ENCODE measurements around the gene APOA4.

APOA4 gene

DNA sequence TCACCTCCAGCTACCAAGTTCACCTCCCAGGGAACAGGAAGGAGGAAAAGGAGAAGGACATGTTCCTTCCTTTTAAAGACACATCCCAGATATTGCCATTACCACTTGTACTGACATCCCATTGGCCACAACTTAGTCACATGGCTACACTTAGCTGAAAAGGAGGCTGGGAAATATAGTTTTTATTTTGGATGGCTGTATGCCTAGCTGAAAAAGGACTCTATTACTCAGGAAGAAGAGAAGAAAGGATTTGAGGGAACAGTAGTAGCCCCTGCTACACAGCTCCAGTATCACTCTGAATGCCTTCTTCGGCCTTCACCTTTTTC, 29.4 kb downstream of the APOA4 start (continued):
- no peak for TF ChIP-seq ZNF596 (tag by site-specific recombination; IDR thresholded peaks at IDR 0.05)
- TF ChIP-seq, protein P1, sequence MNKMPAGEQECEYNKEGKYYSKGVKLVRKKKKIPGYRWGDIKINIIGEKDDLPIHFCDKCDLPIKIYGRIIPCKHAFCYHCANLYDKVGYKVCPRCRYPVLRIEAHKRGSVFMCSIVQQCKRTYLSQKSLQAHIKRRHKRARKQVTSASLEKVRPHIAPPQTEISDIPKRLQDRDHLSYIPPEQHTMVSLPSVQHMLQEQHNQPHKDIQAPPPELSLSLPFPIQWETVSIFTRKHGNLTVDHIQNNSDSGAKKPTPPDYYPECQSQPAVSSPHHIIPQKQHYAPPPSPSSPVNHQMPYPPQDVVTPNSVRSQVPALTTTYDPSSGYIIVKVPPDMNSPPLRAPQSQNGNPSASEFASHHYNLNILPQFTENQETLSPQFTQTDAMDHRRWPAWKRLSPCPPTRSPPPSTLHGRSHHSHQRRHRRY (tag by site-specific recombination; IDR thresholded peaks at IDR 0.05): no peak
- no peak for TF ChIP-seq ZNF629 (tag by site-specific recombination; IDR thresholded peaks at IDR 0.05)
- no peak for TF ChIP-seq SCRT2 (tag by site-specific recombination; IDR thresholded peaks at IDR 0.05)
- no peak for TF ChIP-seq FEZF1 (tag by site-specific recombination; IDR thresholded peaks at IDR 0.05)
- TF ChIP-seq ZNF560 (tag by site-specific recombination; IDR thresholded peaks at IDR 0.05; ENCODE audit: borderline replicate concordance): no peak
- TF ChIP-seq ZNF544 (tag by site-specific recombination; IDR thresholded peaks at IDR 0.05): no peak
- TF ChIP-seq ZNF600 (tag by site-specific recombination; IDR thresholded peaks at IDR 0.05): no peak
- TF ChIP-seq, protein P2, sequence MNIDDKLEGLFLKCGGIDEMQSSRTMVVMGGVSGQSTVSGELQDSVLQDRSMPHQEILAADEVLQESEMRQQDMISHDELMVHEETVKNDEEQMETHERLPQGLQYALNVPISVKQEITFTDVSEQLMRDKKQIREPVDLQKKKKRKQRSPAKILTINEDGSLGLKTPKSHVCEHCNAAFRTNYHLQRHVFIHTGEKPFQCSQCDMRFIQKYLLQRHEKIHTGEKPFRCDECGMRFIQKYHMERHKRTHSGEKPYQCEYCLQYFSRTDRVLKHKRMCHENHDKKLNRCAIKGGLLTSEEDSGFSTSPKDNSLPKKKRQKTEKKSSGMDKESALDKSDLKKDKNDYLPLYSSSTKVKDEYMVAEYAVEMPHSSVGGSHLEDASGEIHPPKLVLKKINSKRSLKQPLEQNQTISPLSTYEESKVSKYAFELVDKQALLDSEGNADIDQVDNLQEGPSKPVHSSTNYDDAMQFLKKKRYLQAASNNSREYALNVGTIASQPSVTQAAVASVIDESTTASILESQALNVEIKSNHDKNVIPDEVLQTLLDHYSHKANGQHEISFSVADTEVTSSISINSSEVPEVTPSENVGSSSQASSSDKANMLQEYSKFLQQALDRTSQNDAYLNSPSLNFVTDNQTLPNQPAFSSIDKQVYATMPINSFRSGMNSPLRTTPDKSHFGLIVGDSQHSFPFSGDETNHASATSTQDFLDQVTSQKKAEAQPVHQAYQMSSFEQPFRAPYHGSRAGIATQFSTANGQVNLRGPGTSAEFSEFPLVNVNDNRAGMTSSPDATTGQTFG (tag by site-specific recombination; IDR thresholded peaks at IDR 0.05; ENCODE audit: borderline replicate concordance): no peak
- TF ChIP-seq ZFHX2 (tag by site-specific recombination; conservative IDR thresholded peaks at IDR 0.05): no peak
- TF ChIP-seq KLF9 (tag by site-specific recombination; IDR thresholded peaks at IDR 0.05; ENCODE audit: low read depth): no peak
- TF ChIP-seq, protein P3, sequence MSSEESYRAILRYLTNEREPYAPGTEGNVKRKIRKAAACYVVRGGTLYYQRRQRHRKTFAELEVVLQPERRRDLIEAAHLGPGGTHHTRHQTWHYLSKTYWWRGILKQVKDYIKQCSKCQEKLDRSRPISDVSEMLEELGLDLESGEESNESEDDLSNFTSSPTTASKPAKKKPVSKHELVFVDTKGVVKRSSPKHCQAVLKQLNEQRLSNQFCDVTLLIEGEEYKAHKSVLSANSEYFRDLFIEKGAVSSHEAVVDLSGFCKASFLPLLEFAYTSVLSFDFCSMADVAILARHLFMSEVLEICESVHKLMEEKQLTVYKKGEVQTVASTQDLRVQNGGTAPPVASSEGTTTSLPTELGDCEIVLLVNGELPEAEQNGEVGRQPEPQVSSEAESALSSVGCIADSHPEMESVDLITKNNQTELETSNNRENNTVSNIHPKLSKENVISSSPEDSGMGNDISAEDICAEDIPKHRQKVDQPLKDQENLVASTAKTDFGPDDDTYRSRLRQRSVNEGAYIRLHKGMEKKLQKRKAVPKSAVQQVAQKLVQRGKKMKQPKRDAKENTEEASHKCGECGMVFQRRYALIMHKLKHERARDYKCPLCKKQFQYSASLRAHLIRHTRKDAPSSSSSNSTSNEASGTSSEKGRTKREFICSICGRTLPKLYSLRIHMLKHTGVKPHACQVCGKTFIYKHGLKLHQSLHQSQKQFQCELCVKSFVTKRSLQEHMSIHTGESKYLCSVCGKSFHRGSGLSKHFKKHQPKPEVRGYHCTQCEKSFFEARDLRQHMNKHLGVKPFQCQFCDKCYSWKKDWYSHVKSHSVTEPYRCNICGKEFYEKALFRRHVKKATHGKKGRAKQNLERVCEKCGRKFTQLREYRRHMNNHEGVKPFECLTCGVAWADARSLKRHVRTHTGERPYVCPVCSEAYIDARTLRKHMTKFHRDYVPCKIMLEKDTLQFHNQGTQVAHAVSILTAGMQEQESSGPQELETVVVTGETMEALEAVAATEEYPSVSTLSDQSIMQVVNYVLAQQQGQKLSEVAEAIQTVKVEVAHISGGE (tag by site-specific recombination; conservative IDR thresholded peaks at IDR 0.05; ENCODE audit: low read depth): no peak

DNA sequence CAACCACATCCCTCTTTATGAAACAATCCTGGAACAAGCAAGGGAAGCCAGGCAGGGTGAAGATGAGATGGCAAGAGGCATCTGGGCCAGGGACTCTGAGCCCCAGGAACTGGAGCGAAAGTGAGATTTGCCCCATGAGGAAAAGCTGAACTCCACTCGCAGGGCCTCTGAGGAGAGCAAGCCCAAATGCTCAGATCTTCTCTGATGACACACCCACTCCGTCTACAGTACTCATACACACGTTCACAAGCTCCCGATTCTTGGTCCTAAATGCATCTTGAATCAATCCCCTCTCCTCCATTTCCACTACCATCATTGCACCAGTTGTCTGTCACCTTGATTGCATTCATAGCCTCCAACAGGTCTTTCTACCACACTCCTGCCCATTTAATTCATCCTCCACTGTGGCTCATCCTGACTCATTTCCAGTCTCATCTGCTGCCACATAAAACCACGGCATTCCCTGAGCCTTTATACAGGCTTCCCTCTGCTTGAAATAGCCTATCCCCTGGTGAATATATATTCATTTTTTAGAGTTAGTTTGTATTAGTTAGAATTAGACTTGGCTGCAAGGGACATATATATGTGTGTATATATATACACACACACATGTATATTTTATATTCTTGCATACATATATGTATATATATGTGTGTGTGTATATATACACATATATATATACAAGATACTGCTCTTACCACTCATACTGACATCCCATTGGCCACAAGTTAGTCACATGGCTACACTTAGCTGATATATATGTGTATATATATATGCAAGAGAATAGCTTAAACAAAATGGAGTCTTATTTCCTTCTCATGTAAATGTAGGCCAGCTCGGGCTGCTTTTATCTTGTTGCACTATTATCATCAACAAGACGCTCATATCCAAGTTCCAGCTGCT, 30.0 kb downstream of the APOA4 start:
- CTCF ChIA-PET: interaction anchor here (0.7 to 6.9 kb wide), 7 partner anchors 20 to 434 kb away, joined by 3 to 118 read pairs (median 4); partner anchors contain the start of gene APOA1
- no peak overlapping the region for H3K4me3 ChIP-seq (ENCODE audit: low read depth, low read length)
- H3K36me3 ChIP-seq (ENCODE audit: control insufficient read depth in 2 of 2, insufficient read depth in 1 of 2, low read length in 2 of 2): no peaks in the 10 kb centered on the region
- no peak for TF ChIP-seq BCL11B (tag by site-specific recombination; IDR thresholded peaks at IDR 0.05; ENCODE audit: low read depth)
- no peak for TF ChIP-seq KLF9 (tag by site-specific recombination; IDR thresholded peaks at IDR 0.05; ENCODE audit: low read depth)
- TF ChIP-seq ZNF404 (tag by site-specific recombination; IDR thresholded peaks at IDR 0.05): no peak
- no peak for TF ChIP-seq ZNF501 (tag by site-specific recombination; IDR thresholded peaks at IDR 0.05)
- no peak for TF ChIP-seq ZNF341 (tag by site-specific recombination; IDR thresholded peaks at IDR 0.05; ENCODE audit: low read depth)
- TF ChIP-seq, protein P4, sequence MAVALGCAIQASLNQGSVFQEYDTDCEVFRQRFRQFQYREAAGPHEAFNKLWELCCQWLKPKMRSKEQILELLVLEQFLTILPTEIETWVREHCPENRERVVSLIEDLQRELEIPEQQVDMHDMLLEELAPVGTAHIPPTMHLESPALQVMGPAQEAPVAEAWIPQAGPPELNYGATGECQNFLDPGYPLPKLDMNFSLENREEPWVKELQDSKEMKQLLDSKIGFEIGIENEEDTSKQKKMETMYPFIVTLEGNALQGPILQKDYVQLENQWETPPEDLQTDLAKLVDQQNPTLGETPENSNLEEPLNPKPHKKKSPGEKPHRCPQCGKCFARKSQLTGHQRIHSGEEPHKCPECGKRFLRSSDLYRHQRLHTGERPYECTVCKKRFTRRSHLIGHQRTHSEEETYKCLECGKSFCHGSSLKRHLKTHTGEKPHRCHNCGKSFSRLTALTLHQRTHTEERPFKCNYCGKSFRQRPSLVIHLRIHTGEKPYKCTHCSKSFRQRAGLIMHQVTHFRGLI (tag by site-specific recombination; IDR thresholded peaks at IDR 0.05): no peak
- POLR2A ChIA-PET: interaction anchor here (1.2 kb wide), 1 partner anchor 385 kb away, joined by 4 read pairs; the partner anchor contains the start of gene SIDT2
- no peaks in the 10 kb centered on the region for H3K9me3 ChIP-seq (ENCODE audit: control insufficient read depth, insufficient read depth, low read depth, low read length)
- no peaks in the 10 kb centered on the region for H3K4me1 ChIP-seq (ENCODE audit: control insufficient read depth, insufficient read depth, low read length)
- no peak overlapping the region for H3K27ac ChIP-seq (ENCODE audit: extremely low read depth, low read depth, low read length)
